Skin of body (tissue), 2 donors: Measurements from ENCODE around the gene CAPN5. TPM values are rescaled to one million over a fixed set of nuclear protein-coding genes. Genes with fewer than 3 reads are reported as not detected.

Source experiments
- DNase-seq: peaks from one replicate; lab custom pipeline; 2025; lab: John Stamatoyannopoulos, UW
- total RNA-seq: library from RNA; depleted of rRNA; stranded (reverse); fragments of >200 nt; gene quantifications from one replicate; pipeline ENCODE4 v1.2.3, GENCODE V29; 2014

CAPN5 gene
- total RNA-seq, 1 donor from 2014 or later: 8.2 TPM

GRCh38 chr11:77148963-77149715, 82.4 kb downstream of the CAPN5 start:
- DNase-seq: no peak

DNA sequence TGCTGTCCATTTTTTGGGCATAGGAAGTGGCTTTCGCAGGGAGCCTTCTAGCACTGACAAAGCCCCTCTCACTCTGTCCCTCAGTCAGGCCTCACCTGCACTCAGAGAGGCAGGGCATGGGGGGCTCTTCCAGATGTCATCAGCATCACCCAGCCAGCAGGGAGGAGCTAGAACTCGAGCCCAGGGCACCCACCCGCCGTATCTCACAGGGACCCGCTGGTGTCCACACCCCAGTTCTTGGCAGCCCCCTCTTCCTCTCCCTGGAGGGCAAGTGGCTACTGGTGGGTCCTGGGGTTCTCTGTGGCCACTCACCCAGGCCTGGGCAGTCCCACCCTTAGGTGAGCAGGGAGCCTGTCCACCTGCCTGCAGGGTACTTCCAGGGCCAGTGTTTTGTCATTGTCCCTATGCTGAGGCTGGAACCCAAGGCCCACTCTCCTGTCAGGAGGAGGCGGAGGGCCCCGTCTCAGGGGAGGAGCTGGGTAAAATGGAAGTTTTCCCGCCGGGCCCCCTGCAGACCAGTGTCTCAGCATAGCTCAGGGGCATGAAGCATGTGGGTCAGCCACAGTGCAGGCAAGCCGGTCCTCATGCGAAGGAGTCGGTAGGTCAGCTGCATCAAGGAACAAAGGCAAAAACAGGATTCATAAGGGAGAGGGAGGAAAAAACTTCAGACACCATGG, 83.1 kb downstream of the CAPN5 start:
- no peak for DNase-seq

GRCh38 chr11:77150836-77151235, 84.1 kb downstream of the CAPN5 start:
- no peak for DNase-seq

- DNase-seq: no peak
Measured at GRCh38 chr11:77151804-77152509, 85.2 kb downstream of the CAPN5 start.

DNA sequence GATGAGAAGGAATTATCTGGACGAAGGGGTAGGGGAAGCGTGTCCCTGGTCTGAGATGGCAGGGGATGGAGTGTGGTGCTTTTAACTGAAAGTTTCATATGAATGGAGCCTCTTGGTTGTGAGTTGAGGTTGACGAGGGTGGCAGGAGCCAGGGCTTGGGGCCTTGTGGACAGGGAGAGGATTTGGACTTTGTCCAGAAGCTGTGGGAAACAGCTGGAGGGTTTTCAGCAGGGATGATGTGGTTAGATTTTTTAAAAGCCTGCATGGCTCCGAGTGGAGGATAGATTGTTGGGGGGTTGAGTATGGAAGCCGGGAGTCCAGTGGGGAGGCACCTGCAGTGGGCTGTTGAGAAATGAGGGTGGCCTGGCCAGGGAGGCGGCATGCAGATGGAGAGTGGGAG, 86.1 kb downstream of the CAPN5 start:
- DNase-seq: no peak

GRCh38 chr11:77153276-77154185, 86.8 kb downstream of the CAPN5 start:
- DNase-seq: no peak

DNA sequence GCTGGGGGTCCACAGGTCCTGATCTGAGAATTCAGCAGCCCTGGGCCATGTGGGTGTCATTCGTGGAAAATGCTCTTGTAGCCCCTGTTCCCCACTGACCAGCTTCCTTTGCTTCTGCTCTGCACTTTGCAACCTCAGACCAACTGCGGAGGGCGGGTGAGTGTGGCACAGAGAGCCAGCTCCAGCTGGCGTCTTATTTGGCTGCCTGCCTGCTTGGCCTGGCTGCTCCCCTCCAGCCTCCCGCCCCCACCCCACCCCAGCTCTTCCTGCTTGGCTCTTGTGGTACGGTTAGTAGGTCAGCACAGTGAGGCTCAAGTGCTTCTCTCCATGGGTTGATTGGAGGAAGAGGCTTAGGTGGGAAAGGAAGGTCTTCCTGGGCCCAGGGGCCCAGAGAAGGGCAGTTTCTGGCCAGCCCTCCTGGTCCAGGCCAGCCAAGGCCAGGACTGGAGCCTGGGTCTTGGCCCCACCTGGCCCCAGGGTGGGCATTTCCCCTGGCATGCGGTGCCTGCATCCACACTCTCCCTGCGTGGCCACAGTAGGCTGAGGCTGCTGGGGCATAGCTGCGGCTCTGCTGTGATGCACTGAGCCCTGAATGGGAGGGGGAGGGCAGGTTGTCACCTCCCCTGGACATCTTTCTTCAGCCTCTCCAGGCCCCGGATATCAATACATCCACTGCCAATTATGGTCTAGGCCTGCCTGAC, 87.8 kb downstream of the CAPN5 start:
- no peak for DNase-seq

GRCh38 chr11:77155082-77155475, 88.3 kb downstream of the CAPN5 start:
- no peak for DNase-seq

GRCh38 chr11:77155556-77156130, 88.9 kb downstream of the CAPN5 start:
- DNase-seq: no peak

DNA sequence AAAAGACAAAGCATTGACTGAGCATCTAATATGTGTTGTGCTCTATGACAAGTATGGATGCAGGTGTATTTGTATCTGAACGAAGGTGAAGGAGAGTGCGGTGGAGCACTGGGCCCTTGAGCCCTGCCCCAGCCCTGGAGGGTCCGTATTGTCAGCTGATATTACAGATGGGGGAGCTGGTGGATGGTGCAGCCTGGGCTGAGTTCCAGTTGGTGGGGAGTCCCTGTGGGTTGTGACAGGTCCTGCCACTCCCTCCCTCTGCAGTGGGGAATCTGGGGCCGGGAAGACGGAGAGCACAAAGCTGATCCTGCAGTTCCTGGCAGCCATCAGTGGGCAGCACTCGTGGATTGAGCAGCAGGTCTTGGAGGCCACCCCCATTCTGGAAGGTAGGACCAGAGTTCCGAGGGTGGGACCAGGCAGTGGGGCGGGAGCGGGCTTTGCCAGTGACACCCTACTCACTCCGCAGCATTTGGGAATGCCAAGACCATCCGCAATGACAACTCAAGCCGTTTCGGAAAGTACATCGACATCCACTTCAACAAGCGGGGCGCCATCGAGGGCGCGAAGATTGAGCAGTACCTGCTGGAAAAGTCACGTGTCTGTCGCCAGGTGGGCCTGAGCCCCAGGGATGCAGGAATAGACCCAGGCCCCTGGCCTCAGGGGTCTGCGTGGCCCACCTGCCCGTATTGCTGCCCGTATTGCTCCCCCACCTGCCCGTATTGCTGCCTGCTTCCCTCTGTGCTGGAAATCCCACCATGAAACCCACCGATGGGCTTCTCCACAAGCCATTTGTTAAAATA, 89.8 kb downstream of the CAPN5 start:
- no peak for DNase-seq

DNA sequence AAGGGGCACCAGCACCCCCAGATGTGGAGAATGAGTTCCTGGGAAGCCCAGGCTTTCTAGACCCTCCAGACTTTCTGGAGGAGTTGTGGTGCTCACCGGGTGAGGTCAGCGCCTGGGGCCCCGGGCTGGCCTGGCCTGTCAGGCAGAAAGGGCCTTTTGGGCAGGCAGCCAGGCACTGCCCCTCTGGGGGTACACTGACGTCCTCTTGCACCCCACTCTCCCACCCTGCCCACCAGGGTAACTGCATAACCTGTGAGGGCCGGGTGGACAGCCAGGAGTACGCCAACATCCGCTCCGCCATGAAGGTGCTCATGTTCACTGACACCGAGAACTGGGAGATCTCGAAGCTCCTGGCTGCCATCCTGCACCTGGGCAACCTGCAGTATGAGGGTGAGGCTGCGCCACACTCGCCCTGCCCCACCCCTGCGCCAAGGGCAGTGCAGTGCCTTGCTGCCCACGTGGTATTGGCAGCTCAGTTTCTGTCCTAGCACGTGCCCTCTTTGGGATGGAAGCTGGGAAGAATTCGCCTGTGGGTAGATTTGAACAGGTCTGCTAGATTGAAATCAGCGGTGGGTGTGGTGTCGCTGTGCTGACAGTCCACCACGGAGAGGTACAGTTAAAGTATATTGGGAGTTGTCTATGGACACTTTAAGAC, 91.4 kb downstream of the CAPN5 start:
- no peak for DNase-seq

- no peak for DNase-seq
Measured at GRCh38 chr11:77159219-77159936, 92.6 kb downstream of the CAPN5 start.

DNA sequence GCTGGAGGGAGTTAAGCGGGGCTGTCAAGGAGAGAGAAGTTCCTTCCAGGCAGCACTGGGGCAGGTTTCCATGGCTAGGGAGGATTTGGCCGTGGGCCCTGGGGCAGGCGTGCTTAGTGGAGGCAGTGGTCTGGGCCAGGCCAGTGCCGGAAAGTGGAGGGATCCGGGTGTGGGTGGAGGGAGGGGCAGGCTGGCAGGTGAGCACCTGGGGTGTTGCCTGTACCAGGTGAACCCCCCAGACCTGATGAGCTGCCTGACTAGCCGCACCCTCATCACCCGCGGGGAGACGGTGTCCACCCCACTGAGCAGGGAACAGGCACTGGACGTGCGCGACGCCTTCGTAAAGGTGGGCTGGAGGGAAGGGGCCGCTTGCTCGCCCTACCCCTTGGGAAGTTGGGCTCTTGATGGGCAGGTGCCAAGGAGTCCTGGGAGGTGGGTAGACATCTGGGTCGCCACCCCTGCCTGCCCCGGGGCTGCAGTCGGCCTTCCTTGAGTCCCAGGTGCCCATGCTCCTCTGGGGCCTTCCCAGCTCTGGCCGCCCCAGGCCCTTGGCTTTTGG, 93.2 kb downstream of the CAPN5 start:
- DNase-seq: no peak

DNA sequence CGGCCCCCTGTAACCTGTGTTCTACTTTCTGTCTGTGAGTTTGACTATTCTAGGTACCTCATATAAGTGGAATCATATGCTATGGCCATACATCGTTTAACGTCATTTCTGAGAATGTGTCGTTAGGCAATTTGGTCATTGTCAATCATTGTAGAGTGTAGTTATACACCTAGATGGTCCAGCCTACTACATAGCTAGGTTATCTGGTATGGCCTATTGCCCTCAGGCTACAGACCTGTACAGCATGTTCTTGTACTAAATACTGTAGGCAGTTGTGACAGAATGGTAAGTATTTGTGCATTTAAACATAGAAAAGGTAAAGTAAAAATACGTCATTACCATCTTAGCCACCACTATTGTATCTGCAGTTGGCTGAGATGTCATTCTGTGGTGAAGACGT, 96.5 kb downstream of the CAPN5 start:
- DNase-seq: no peak

GRCh38 chr11:77165066-77165465, 98.3 kb downstream of the CAPN5 start:
- DNase-seq: no peak

DNA sequence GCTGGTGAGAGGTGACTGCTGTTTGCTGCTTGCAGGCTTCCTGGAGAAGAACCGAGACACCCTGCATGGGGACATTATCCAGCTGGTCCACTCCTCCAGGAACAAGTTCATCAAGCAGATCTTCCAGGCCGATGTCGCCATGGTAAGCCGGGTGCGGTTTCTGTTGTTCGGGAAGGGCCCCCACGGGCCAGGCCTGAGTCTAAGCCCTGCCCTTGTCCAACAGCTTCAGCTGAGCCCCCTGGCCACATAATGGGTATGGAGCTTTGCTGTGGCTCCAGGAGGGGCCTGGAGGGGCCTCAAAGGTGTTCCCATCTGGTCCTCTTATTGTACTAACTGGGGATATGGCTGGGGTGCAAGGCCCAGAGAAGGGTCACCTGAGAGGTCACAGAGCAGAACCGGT, 99.2 kb downstream of the CAPN5 start:
- no peak for DNase-seq

- no peak for DNase-seq
Measured at GRCh38 chr11:77167111-77167626, 100.4 kb downstream of the CAPN5 start.

- no peak for DNase-seq
Measured at GRCh38 chr11:77167791-77168190, 101.0 kb downstream of the CAPN5 start.
